ENCODE results near the gene TMEM185A. TPM values are rescaled to one million over a fixed set of nuclear protein-coding genes. Genes with fewer than 3 reads are reported as not detected.

The TMEM185A gene
- total RNA-seq, 4 donors from 2014 or later = 7.9 to 19.3 (median 15.3) TPM

GRCh38 chrX:149652232-149652981 lies 20.8 kb upstream of the TMEM185A start:
- no peaks in the 10 kb centered on the region for H3K9me3 ChIP-seq
- no peak overlapping the region for H3K27ac ChIP-seq
- intact Hi-C loops (cut with DNase I) = no loop called here
- no peaks in the 10 kb centered on the region for H3K36me3 ChIP-seq
- H3K27me3 ChIP-seq = no peaks in the 10 kb centered on the region
- no peak for DNase-seq
- no peaks in the 10 kb centered on the region for H3K4me1 ChIP-seq
- H3K4me3 ChIP-seq = no peak overlapping the region
- WGBS, 2 donors = 79 to 80% methylated on average over 1 to 3 of the region's 16 CpGs
- TF ChIP-seq CTCF (IDR thresholded peaks at IDR 0.05) (no peak), POLR2A (IDR thresholded peaks at IDR 0.05) (no peak)

- intact Hi-C loops (cut with DNase I) = no loop called here
- Histone ChIP-seq H3K4me1 (no peaks in the 10 kb centered on the region), H3K9me3 (no peaks in the 10 kb centered on the region), H3K4me3 (no peak overlapping the region), H3K27me3 (no peaks in the 10 kb centered on the region), H3K36me3 (no peaks in the 10 kb centered on the region), H3K27ac (no peak overlapping the region)
- 85 to 100% methylated on average over 1 to 5 of the region's 5 CpGs for WGBS, 2 donors
- no peak for DNase-seq
- TF ChIP-seq CTCF (IDR thresholded peaks at IDR 0.05) (no peak), POLR2A (IDR thresholded peaks at IDR 0.05) (no peak)
Measured at GRCh38 chrX:149650162-149650561, 18.6 kb upstream of the TMEM185A start.

- no peak for TF ChIP-seq POLR2A (IDR thresholded peaks at IDR 0.05)
- peak in 1 of 6 experiments; percentile 10 for TF ChIP-seq CTCF (IDR thresholded peaks at IDR 0.05)
- Histone ChIP-seq H3K27me3 (no peaks in the 10 kb centered on the region), H3K9me3 (no peaks in the 10 kb centered on the region), H3K27ac (no peak overlapping the region), H3K4me3 (no peak overlapping the region), H3K4me1 (no peaks in the 10 kb centered on the region), H3K36me3 (no peaks in the 10 kb centered on the region)
- WGBS, 2 donors = 83% methylated on average over 1 of the region's 1 CpG; no CpG with 5 or more reads in 1 of the 2 donors
- DNase-seq = no peak
- intact Hi-C loops (cut with DNase I) = no loop called here
Measured at GRCh38 chrX:149648932-149649331, 17.3 kb upstream of the TMEM185A start.

DNA sequence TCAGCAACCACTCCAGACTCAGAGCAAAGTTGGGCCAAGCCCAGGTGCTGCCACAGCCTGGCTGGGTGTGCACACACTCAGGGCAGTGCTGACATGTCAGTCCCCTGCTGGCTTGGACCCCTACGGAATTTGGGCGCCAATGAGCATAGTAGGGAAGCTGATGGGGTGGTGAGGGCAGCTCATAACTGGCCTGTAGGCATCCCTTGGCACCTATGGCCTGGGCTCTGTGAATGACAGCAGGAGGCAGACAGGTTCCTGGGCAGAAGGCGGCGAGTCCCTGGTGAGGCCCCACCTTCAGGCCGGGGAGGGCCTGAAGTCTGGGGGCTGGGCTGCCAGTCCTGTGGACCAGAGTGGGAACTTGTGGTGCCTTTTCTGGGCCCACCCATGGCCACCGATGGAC lies 15.9 kb upstream of the TMEM185A start:
- Histone ChIP-seq H3K27ac (no peak overlapping the region), H3K27me3 (no peaks in the 10 kb centered on the region), H3K9me3 (no peaks in the 10 kb centered on the region), H3K4me1 (no peaks in the 10 kb centered on the region), H3K36me3 (no peaks in the 10 kb centered on the region), H3K4me3 (no peak overlapping the region)
- no CpG with 5 or more reads among the region's 6 CpGs for WGBS, 2 donors
- TF ChIP-seq CTCF (IDR thresholded peaks at IDR 0.05) = no peak
- TF ChIP-seq POLR2A (IDR thresholded peaks at IDR 0.05) = no peak
- intact Hi-C loops (cut with DNase I) = no loop called here
- no peak for DNase-seq

GRCh38 chrX:149643496-149643895 lies 11.9 kb upstream of the TMEM185A start:
- intact Hi-C loops (cut with DNase I) = no loop called here

More at GRCh38 chrX:149643496-149643895, 11.9 kb upstream of the TMEM185A start:
- no peaks in the 10 kb centered on the region for H3K36me3 ChIP-seq
- 76 to 84% methylated on average over 4 of the region's 4 CpGs for WGBS, 2 donors
- no peaks in the 10 kb centered on the region for H3K4me1 ChIP-seq
- TF ChIP-seq CTCF (IDR thresholded peaks at IDR 0.05) (no peak), POLR2A (IDR thresholded peaks at IDR 0.05) (no peak)
- H3K9me3 ChIP-seq = no peaks in the 10 kb centered on the region
- no peak overlapping the region for H3K27ac ChIP-seq
- no peaks in the 10 kb centered on the region for H3K27me3 ChIP-seq
- no peak for DNase-seq
- H3K4me3 ChIP-seq = no peak overlapping the region

Measured in esophagus squamous epithelium (tissue), 5 donors.